Neural crest cell (in vitro differentiated cells): ENCODE results near the gene CWC22. TPM values are rescaled to one million over a fixed set of nuclear protein-coding genes. Genes with fewer than 3 reads are reported as not detected.

ENCODE experiments used
- DNase-seq: peaks from one replicate; pipeline ENCODE4 v3.0.0; 2021; ENCODE audit warnings: low read depth, mixed read lengths, low spot score
- H3K27ac Mint-ChIP-seq: one replicate; pipeline ENCODE4 v1.8.0; 2021; ENCODE audit warnings: mild to moderate bottlenecking, mixed read lengths; ENCODE audit not compliant: unreplicated experiment
- H3K27me3 Mint-ChIP-seq: 2 replicates; pipeline ENCODE4 v1.8.0; 2021; ENCODE audit warnings: low read depth, mild to moderate bottlenecking, mixed read lengths
- H3K36me3 Mint-ChIP-seq: 2 replicates; pipeline ENCODE4 v1.8.0; 2021; ENCODE audit warnings: low read depth, mild to moderate bottlenecking, mixed read lengths
- H3K4me1 Mint-ChIP-seq: 2 replicates; pipeline ENCODE4 v1.8.0; 2021; ENCODE audit warnings: mixed read lengths
- H3K4me3 Mint-ChIP-seq: one replicate; pipeline ENCODE4 v1.8.0; 2021; ENCODE audit warnings: mild to moderate bottlenecking, mixed read lengths
- H3K9me3 Mint-ChIP-seq: 2 replicates; pipeline ENCODE4 v1.8.0; 2021; ENCODE audit warnings: mixed read lengths
- total RNA-seq: library from RNA; stranded (reverse); gene quantifications from 2 replicates; pipeline ENCODE4 v1.2.1, GENCODE V29; 2021
- TF ChIP-seq, protein P1 (sequence below): fragments of 200-600 bp; sonication (generic); conservative IDR thresholded peaks from 2 replicates; pipeline ENCODE4 v1.5.0; 2021; ENCODE audit warnings: antibody characterized with exemption, mild to moderate bottlenecking

The CWC22 gene
- total RNA-seq, 1 donor from 2014 or later = 25.8 TPM

DNA sequence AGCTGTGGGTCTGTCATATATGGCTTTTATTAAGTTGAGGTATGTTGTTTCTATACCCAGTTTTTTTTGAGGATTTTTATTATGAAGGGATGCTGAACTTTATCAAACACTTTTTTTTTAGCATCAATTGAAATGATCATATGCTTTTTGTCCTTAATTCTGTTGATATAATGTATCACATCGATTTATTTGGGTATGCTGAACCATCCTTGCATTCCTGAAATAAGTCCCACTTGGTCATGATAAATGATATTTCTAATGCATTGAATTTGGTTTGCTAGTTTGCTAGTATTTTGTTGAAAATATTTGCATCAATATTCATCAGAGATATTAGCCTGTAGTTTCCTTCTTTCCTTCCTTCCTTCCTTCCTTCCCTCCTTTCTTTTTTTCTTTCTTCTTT lies 22.5 kb upstream of the CWC22 start:
- Mint-ChIP-seq H3K36me3 (peaks cover 2% of the 10 kb centered on the region), H3K27me3 (no peaks in the 10 kb centered on the region), H3K4me3 (no peak overlapping the region), H3K4me1 (peaks cover 4% of the 10 kb centered on the region), H3K27ac (no peak overlapping the region), H3K9me3 (peaks cover 19% of the 10 kb centered on the region)
- TF ChIP-seq, protein P1, sequence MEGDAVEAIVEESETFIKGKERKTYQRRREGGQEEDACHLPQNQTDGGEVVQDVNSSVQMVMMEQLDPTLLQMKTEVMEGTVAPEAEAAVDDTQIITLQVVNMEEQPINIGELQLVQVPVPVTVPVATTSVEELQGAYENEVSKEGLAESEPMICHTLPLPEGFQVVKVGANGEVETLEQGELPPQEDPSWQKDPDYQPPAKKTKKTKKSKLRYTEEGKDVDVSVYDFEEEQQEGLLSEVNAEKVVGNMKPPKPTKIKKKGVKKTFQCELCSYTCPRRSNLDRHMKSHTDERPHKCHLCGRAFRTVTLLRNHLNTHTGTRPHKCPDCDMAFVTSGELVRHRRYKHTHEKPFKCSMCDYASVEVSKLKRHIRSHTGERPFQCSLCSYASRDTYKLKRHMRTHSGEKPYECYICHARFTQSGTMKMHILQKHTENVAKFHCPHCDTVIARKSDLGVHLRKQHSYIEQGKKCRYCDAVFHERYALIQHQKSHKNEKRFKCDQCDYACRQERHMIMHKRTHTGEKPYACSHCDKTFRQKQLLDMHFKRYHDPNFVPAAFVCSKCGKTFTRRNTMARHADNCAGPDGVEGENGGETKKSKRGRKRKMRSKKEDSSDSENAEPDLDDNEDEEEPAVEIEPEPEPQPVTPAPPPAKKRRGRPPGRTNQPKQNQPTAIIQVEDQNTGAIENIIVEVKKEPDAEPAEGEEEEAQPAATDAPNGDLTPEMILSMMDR = no peak
- DNase-seq = no peak

DNA sequence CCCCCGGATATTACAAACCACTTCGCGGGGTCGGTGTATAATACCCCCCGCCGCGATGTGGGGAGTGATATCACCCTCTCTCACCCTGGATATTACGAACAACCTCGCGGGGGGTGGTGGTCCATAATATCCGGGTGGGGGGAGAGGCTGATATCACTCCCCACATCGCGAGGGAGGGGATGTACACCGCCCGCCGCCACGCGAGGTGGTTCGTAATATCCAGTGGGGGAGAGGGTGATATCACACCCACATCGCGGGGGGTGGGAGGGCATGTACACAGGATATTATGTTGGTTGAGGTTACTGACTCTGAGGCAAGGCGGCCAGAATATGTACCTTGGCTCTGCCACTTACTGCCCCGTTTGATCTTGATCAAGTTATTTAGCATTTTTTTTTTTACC lies 14.8 kb upstream of the CWC22 start:
- Mint-ChIP-seq H3K27ac (no peak overlapping the region), H3K9me3 (no peaks in the 10 kb centered on the region), H3K27me3 (no peaks in the 10 kb centered on the region), H3K4me1 (no peaks in the 10 kb centered on the region), H3K4me3 (no peak overlapping the region), H3K36me3 (no peaks in the 10 kb centered on the region)
- TF ChIP-seq, protein P1 = no peak
- DNase-seq = no peak

DNA sequence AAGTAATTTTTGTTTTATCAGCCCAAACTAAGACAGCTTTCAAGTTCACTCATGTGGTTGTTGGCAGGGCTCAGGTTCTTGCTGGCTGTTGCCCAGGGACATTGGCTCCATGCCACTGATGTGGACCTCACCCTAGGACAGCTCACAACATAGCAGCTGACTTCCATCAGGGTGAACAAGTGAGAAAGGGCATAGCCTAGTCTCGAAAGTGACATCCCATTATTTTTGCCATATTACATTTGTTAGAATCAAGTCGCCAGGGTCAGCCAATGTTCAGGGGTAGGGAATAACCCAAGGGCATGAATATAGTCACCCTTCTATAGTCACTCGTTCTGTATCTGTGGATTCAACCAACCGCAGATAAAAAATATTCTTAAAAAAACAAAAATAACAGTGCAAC lies 10.7 kb upstream of the CWC22 start:
- TF ChIP-seq, protein P1 = no peak
- Mint-ChIP-seq H3K9me3 (no peaks in the 10 kb centered on the region), H3K27me3 (no peaks in the 10 kb centered on the region), H3K27ac (no peak overlapping the region), H3K4me1 (no peaks in the 10 kb centered on the region), H3K36me3 (no peaks in the 10 kb centered on the region), H3K4me3 (no peak overlapping the region)
- no peak for DNase-seq

DNA sequence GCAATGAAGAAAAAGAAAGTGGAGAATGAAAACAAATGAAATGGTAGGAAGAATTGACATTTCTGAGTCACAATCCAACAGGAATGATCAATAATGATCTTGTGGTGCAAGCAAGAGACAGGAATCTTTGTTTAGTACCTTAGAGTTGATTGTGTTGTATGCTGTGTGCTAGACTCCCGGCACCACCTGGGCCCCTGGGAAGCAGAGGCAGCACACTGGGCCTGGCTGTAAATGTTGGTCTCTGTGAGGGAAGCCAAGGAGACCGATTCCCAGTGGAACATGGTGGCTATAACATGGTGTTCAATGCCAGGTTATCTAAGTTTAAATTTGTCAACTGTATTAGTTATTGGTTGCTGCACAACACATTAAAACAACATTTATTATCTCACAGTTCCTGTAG lies 9.8 kb upstream of the CWC22 start:
- no peaks in the 10 kb centered on the region for H3K4me1 Mint-ChIP-seq
- no peaks in the 10 kb centered on the region for H3K27me3 Mint-ChIP-seq
- H3K27ac Mint-ChIP-seq = no peak overlapping the region
- H3K9me3 Mint-ChIP-seq = no peaks in the 10 kb centered on the region
- DNase-seq = no peak
- TF ChIP-seq, protein P1 = no peak
- no peak overlapping the region for H3K4me3 Mint-ChIP-seq
- no peaks in the 10 kb centered on the region for H3K36me3 Mint-ChIP-seq

DNA sequence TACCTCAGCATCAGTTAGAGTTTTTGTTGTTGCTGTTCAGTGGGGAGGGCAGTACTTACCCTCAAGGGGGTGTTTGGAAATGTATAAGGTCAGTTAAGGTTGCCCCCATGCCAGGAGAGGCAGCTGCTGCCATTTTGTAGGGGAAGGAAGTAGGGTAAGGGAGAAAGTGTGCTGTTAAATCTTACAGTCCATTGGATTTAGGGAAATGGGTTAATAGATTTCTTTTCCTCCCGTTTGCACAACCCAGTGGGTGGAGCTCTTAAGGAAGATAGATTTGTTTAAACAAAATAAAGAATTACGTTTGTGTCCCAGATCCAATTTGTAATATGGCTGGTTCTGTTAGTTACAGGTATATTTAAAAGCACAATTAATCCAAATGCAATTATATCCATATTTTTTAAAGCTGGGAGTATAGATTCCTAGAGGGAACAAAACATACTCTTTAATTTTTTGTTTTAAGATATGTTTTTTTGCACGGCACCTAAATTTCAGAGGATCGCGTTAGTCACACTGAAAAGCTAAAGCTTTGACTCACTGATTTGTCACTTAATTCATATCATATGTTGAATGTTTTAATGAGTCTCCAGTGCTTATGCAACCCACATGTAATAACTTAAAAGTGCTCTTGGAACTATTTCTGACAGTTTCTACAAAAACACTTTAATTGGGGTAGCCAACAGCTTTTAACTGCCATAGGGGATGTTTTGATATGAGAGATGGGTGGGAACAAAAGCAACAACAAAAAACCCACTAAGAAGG lies 9.0 kb upstream of the CWC22 start:
- Mint-ChIP-seq H3K27ac (no peak overlapping the region), H3K4me3 (no peak overlapping the region), H3K27me3 (no peaks in the 10 kb centered on the region), H3K9me3 (no peaks in the 10 kb centered on the region), H3K36me3 (no peaks in the 10 kb centered on the region), H3K4me1 (no peaks in the 10 kb centered on the region)
- TF ChIP-seq, protein P1 = no peak
- DNase-seq = no peak
